Left kidney (tissue), 2 donors: ENCODE measurements around the gene FMO2. TPM values are rescaled to one million over a fixed set of nuclear protein-coding genes. Genes with fewer than 3 reads are reported as not detected.
"Not testable (repeated sequence)": the region's sequence is repeated elsewhere in the genome, so short reads cannot be mapped to it uniquely, and the experiment has no call there.

Source experiments
- DNase-seq: peaks from one replicate; pipeline ENCODE4 v3.0.0-alpha.2; 2013
- polyA plus RNA-seq: library from polyadenylated mRNA; unstranded; fragments of 120-200 nt; gene quantifications from one replicate; pipeline ENCODE4 v1.2.1, GENCODE V29; 2013; ENCODE audit not compliant: insufficient read length

The FMO2 gene
- polyA plus RNA-seq, 1 donor = 1.1 TPM

DNA sequence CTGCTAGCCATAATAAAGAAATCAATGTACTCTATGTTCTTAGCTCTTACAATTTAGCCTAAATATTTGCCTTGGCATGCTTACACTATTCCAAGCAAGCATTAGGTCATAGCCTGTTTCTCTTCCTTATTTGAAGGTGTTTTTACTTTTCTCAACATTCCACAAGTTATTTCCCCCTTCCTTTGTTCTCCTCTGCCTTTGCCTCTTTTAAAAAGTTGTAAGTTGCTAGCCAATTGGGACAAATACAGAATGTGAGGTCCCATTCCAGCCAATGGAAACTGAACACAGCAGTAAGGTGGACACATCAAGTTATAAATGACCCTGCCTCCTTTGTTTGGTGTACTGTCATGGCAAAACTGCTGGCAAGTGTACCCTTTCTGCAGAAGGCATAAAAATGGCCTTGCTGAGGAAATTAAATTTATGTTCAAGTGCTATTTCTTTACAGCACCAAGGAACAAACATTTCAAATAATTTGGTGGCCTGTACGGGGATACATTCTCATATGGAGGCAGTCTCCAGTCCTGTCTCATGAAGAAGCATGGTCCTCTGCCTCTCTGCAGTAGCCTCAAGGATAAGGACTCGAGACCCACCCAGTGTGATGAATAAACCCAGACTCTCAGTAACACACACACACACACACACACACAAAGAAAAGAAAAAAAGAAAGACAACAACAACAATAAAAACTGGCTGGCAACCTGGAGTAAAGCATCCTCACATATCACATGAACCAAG is 34.4 kb downstream of the FMO2 start:
- DNase-seq = no peak

GRCh38 chr1:171220081-171220420 is 35.0 kb downstream of the FMO2 start:
- no peak for DNase-seq

- DNase-seq = peak; percentile 38
Observed at GRCh38 chr1:171220581-171221054, 35.5 kb downstream of the FMO2 start.

- no peak for DNase-seq
Observed at GRCh38 chr1:171221665-171222591, 36.8 kb downstream of the FMO2 start.

- DNase-seq = peak; percentile 37
Observed at GRCh38 chr1:171222936-171223335, 37.8 kb downstream of the FMO2 start.

DNA sequence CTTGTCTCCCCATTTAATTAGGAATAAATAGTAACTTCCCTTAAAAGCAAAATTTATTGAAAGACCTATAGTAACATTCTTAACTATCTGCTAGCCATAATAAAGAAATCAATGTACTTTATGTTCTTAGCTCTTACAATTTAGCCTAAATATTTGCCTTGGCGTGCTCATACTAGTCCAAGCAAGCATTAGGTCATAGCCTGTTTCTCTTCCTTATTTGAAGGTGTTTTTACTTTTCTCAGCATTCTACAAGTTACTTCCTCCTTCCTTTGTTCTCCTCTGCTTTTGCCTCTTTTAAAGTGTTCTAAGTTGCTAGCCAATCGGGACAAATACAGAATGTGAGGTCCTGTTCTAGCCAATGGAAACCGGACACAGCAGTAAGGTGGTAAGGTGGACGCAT is 39.2 kb downstream of the FMO2 start:
- DNase-seq = not testable (repeated sequence)

- peak; percentile 67 for DNase-seq
Observed at GRCh38 chr1:171226747-171227370, 41.8 kb downstream of the FMO2 start.

DNA sequence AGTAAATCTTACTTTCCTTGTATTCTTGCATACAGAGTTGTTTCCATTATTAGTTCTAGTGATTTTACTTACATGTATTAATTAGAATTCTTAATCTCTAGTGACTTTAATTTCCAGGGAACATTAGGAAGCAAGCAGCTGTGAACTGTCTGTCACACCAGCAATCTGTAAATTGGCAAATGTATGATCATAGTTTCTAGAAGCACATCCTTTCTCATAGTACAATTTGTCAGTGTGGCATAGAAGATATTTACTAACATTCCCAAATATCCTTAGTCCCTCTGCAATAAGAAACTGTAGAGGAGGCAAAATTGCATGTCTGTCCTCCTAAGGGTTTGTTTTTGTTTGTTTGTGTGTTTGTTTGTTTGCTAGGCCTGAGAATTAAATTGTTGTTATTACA is 46.2 kb downstream of the FMO2 start:
- DNase-seq = no peak

- no peak for DNase-seq
Observed at GRCh38 chr1:171233183-171233582, 48.1 kb downstream of the FMO2 start.

- not testable (repeated sequence) for DNase-seq
Observed at GRCh38 chr1:171236231-171236630, 51.1 kb downstream of the FMO2 start.

DNA sequence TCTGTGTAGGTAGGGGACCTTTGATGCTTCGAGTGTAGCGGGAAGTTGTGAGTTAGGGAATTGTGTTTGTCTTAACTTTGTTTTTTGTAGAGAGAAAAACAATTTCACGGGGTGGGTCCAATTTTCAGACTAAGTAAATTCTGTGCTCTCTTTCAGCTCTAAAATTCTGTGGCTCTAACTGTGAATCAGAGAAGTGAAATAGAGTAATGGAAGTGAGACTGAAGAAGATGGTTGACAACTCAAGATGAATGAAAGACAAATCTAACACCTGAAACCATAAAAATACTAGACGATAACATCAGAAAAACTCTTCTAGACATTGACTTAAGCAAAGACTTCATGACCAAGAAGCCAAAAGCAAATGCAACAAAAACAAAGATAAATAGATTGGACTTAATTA is 58.8 kb downstream of the FMO2 start:
- no peak for DNase-seq

GRCh38 chr1:171245458-171246064 is 60.5 kb downstream of the FMO2 start:
- no peak for DNase-seq

GRCh38 chr1:171247501-171247900 is 62.4 kb downstream of the FMO2 start:
- no peak for DNase-seq

- DNase-seq = no peak
Observed at GRCh38 chr1:171248302-171248701, 63.2 kb downstream of the FMO2 start, which contains the start of gene FMO1. Gene FMO1, plus strand, starts transcription at chr1:171248494. Its CDS starts 9,594 bp downstream, at chr1:171258088.

DNA sequence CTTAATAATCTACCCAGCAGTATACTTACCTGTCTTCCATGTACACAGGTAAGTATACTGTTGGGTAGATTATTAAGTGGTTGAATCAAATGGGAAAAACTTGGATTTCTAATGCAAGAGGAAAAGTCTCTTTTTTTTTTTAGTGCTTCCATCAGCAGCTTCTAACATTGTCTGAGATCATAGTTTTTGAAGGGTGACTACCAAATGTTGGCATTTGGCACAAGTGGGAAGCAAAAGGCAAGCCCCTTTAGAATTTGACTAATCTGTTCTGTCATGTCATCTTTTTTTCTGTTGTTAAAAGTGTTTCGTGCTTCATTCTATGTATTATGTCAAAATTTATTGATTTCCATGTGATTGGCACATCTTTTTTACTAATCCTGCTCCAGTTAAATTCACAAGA is 63.7 kb downstream of the FMO2 start:
- no peak for DNase-seq

GRCh38 chr1:171250263-171250662 is 65.2 kb downstream of the FMO2 start:
- no peak for DNase-seq

GRCh38 chr1:171251042-171251951 is 66.2 kb downstream of the FMO2 start:
- DNase-seq = no peak

DNA sequence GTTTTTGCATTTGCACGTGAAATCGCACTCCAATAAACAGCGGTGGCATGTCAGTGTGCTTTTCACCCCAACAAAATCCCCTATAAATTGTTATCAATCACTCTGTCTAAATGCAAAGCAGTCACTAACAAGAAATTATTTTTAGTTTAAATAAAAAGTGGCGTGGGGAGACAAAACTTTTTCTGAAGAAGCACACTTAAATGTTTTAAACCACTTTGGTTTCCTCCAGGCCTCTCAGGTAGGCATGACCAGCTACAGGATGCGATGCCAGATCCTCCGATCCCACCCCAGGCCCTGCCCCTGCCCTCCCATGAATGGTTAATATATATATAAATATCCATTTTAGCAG is 66.8 kb downstream of the FMO2 start:
- DNase-seq = no peak

GRCh38 chr1:171252482-171252881 is 67.4 kb downstream of the FMO2 start:
- DNase-seq = no peak

- no peak for DNase-seq
Observed at GRCh38 chr1:171254859-171255258, 69.8 kb downstream of the FMO2 start.

DNA sequence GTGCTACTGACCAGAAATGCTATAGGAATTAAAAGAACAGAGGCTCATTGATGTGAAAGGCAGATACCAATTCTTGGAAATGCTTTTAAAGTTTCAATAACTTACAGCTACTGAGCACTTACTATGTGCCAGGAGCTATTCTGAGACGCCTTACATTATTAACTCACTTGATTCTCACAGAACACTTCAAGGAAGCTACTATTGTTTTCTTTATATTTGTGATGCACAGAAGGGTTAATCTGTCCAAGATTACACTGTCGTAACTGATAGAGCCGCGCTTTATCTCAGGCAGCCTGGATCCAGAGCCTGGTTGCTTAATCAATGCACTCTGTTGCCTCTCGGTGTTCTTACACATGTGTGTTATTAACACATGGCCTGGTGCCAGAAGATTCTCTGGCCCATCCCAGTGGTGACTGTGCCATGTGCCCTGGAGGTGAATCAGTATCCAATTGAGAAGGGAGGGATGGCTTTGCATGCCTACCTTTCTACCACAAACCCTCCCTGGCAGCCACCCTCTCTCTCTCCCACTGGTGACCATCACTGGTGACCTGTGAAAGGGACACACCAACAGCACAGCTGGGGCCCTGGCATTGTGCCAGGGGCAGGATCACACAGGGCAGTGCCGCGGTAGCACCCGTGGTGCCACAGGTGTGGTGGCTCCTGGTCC is 72.0 kb downstream of the FMO2 start:
- no peak for DNase-seq
